Measurements from ENCODE around the gene GIGYF2. TPM values are rescaled to one million over a fixed set of nuclear protein-coding genes. Genes with fewer than 3 reads are reported as not detected.

GIGYF2 gene
- polyA plus RNA-seq, 1 donor (not counting 4 experiments of a cell fraction or from before 2014, with no cell fraction given): 35.5 TPM

DNA sequence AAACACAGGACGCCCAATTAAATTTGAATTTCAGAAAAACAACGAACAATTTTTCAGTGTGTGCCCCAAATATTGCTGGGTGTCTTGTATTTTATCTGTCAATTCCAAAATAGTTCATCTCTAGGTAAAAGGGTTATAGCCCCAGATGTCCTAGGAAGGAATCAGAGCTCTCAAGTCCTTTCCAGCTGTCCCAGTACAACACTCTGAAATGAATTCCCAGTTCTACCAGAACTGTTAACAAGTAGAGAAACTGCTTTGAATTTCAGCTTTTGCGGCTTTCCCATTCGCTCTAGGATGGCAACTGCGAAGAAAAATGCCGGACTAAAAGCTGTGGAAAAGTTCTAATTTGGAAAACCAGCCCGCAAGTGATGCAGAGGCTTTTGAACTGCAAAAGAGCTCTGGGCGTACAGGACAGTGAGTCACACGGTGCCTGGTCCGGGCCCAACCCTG is 497 bp upstream of the GIGYF2 start:
- H3K4me1 ChIP-seq (ENCODE audit: control insufficient read depth, extremely low read depth, insufficient read depth, low read length): peaks cover 26% of the 10 kb centered on the region
- peaks cover 3% of the 10 kb centered on the region for H4K20me1 ChIP-seq (ENCODE audit: control insufficient read depth, extremely low read depth, insufficient read depth, low read length)
- H3K9ac ChIP-seq (ENCODE audit: control insufficient read depth, extremely low read depth, insufficient read depth, low read length): peak overlapping the region; percentile 97
- H3K4me2 ChIP-seq (ENCODE audit: control insufficient read depth, extremely low read depth, insufficient read depth, low read depth, low read length): peak overlapping the region; percentile 87
- peak overlapping the region; percentile 54 for H3K27ac ChIP-seq (ENCODE audit: control insufficient read depth, insufficient read depth, low read length)
- dilution Hi-C loops (cut with MboI; ENCODE audit: extremely low pct_ligation_motif_present, low sequenced_read_pairs): no loop called here
- FAIRE-seq (no peak), DNase-seq (ENCODE audit: low read depth, low spot score) (no peak)
- H3K36me3 ChIP-seq (ENCODE audit: control insufficient read depth in 2 of 2, extremely low read depth in 1 of 2, insufficient read depth in 2 of 2, low read length in 2 of 2): no peaks in the 10 kb centered on the region
- H3K27me3 ChIP-seq (ENCODE audit: control insufficient read depth, extremely low read depth, insufficient read depth, low read length): no peaks in the 10 kb centered on the region
- peak overlapping the region; percentile 93 for H2AFZ ChIP-seq (ENCODE audit: control insufficient read depth, low read length)
- H3K79me2 ChIP-seq (ENCODE audit: control insufficient read depth, insufficient read depth, low read length): peaks cover 43% of the 10 kb centered on the region
- no peaks in the 10 kb centered on the region for H3K9me1 ChIP-seq (ENCODE audit: control insufficient read depth, extremely low read depth, insufficient read depth, low read length)
- no peak for TF ChIP-seq EZH2 (IDR thresholded peaks at IDR 0.05; ENCODE audit: low read length)
- TF ChIP-seq, protein P1, sequence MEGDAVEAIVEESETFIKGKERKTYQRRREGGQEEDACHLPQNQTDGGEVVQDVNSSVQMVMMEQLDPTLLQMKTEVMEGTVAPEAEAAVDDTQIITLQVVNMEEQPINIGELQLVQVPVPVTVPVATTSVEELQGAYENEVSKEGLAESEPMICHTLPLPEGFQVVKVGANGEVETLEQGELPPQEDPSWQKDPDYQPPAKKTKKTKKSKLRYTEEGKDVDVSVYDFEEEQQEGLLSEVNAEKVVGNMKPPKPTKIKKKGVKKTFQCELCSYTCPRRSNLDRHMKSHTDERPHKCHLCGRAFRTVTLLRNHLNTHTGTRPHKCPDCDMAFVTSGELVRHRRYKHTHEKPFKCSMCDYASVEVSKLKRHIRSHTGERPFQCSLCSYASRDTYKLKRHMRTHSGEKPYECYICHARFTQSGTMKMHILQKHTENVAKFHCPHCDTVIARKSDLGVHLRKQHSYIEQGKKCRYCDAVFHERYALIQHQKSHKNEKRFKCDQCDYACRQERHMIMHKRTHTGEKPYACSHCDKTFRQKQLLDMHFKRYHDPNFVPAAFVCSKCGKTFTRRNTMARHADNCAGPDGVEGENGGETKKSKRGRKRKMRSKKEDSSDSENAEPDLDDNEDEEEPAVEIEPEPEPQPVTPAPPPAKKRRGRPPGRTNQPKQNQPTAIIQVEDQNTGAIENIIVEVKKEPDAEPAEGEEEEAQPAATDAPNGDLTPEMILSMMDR (optimal IDR thresholded peaks at IDR 0.05 in 1 of 3, IDR thresholded peaks at IDR 0.05 in 1 of 3, conservative IDR thresholded peaks at IDR 0.05 in 1 of 3; ENCODE audit: extremely low read depth in 1 of 3, insufficient read depth in 2 of 3, low read length in 3 of 3): no peak
- no peaks in the 10 kb centered on the region for H3K9me3 ChIP-seq (ENCODE audit: control insufficient read depth, low read depth, low read length)
- peak overlapping the region; percentile 73 to 94 (median 76) for H3K4me3 ChIP-seq (ENCODE audit: control insufficient read depth in 2 of 3, extremely low read depth in 1 of 3, insufficient read depth in 2 of 3, low read depth in 1 of 3, low read length in 3 of 3)

GRCh38 chr2:232697807-232698110 is 628 bp downstream of the GIGYF2 start:
- no peak for DNase-seq (ENCODE audit: low read depth, low spot score)
- Histone ChIP-seq H2AFZ (ENCODE audit: control insufficient read depth, low read length) (peak overlapping the region; percentile 84), H3K4me3 (ENCODE audit: control insufficient read depth in 2 of 3, extremely low read depth in 1 of 3, insufficient read depth in 2 of 3, low read depth in 1 of 3, low read length in 3 of 3) (peak overlapping the region; percentile 94 to 99 (median 97)), H3K4me2 (ENCODE audit: control insufficient read depth, extremely low read depth, insufficient read depth, low read depth, low read length) (peak overlapping the region; percentile 88), H3K36me3 (ENCODE audit: control insufficient read depth in 2 of 2, extremely low read depth in 1 of 2, insufficient read depth in 2 of 2, low read length in 2 of 2) (no peaks in the 10 kb centered on the region), H3K9ac (ENCODE audit: control insufficient read depth, extremely low read depth, insufficient read depth, low read length) (peak overlapping the region; percentile 97), H3K4me1 (ENCODE audit: control insufficient read depth, extremely low read depth, insufficient read depth, low read length) (peaks cover 26% of the 10 kb centered on the region), H3K79me2 (ENCODE audit: control insufficient read depth, insufficient read depth, low read length) (peaks cover 55% of the 10 kb centered on the region), H4K20me1 (ENCODE audit: control insufficient read depth, extremely low read depth, insufficient read depth, low read length) (peaks cover 3% of the 10 kb centered on the region), H3K9me3 (ENCODE audit: control insufficient read depth, low read depth, low read length) (no peaks in the 10 kb centered on the region), H3K27me3 (ENCODE audit: control insufficient read depth, extremely low read depth, insufficient read depth, low read length) (no peaks in the 10 kb centered on the region), H3K27ac (ENCODE audit: control insufficient read depth, insufficient read depth, low read length) (peak overlapping the region; percentile 93), H3K9me1 (ENCODE audit: control insufficient read depth, extremely low read depth, insufficient read depth, low read length) (no peaks in the 10 kb centered on the region)
- TF ChIP-seq, protein P1 (optimal IDR thresholded peaks at IDR 0.05 in 1 of 3, IDR thresholded peaks at IDR 0.05 in 1 of 3, conservative IDR thresholded peaks at IDR 0.05 in 1 of 3; ENCODE audit: extremely low read depth in 1 of 3, insufficient read depth in 2 of 3, low read length in 3 of 3): no peak
- TF ChIP-seq EZH2 (IDR thresholded peaks at IDR 0.05; ENCODE audit: low read length): no peak
- dilution Hi-C loops (cut with MboI; ENCODE audit: extremely low pct_ligation_motif_present, low sequenced_read_pairs): no loop called here
- FAIRE-seq: no peak
